GM21576 (cell line): Measurements from ENCODE around the gene PHPT1.

Experiments used
- ATAC-seq: cut with Tn5 transposase; IDR thresholded peaks from one replicate; pipeline ENCODE4 v1.9.1; 2021; ENCODE audit warnings: mild to moderate bottlenecking, moderate library complexity; ENCODE audit not compliant: unreplicated experiment

Gene PHPT1

GRCh38 chr9:136847826-136848392, 1.3 kb upstream of the PHPT1 start:
- ATAC-seq: no peak

GRCh38 chr9:136848393-136849037, 694 bp upstream of the PHPT1 start:
- ATAC-seq: no peak

GRCh38 chr9:136849960-136850865, 1.0 kb downstream of the PHPT1 start:
- no peak for ATAC-seq

DNA sequence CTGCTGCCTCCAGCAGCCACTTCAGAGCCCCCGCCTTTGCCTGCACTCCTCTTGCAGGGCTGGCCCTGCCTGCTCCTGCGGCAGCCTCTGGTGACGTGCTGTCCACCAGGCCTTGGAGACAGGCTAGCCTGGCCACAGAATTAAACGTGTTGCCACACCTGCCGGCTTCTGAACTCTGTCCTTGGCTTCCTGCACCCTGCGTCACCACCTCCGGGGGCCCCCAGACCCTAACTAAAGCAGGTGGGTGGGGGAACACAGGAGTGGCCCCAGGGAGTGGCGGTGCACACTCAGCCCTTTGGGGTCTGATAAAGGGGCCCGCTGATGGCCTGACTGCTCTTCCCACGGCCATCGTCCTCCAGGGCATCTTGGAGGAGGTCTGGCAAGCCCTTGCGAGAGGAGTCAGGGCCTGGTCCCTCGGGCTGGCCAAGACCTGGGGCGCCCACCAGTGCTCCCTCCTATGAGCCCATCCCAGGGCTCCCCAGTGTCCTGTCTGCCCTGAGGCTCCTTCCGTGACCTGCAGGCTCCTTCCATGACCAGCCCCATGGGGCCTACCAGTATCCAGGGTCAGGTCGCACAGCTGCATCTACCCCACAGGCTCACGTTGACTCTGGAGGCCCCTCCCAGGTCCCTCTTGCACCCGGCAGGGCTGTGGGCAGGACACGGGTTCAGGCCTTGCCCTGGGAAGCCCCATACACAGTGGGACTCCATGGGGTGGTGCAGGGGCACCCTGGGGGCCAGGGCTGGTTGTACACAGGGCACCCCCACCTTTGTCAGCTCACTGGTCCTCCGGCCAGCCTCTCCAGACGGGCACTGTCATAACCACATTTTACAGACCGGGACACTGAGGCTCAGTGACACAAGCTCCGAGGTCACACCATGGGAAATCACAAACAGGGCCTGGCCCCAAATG, 1.9 kb downstream of the PHPT1 start:
- no peak for ATAC-seq

DNA sequence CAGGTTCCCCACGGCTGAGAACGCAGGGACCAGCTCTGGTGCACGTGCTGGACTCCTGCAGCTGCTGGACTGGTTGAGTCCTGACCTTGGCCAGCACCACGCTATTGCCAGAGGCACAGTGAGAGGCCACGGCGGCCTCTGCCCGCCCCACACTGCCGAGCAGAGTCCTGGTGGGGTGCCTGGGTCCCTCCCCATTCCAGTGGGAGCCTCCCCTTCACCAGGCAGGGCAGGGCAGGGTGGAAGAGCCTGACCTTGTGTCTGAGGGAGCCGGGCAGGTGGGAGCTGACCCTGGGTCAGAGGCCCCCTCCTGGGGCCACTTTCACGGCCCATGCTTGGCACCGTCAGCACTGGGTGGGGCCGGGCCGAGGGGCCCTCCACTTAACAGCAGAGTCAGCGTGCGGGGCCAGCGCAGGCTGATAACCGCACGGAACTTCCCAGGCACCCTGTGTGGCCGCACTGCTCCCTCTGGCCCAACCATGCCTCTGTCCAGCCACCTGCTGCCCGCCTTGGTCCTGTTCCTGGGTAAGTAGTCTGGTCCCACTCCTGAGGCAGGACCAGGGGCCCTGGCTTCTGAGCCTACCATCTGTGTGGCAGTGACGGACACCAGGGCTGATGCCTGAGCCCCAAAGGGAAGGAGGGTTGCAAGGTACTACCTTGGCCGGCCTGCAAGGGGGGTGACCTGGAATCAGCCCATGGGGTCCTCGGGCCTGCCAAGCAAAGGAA, 2.9 kb downstream of the PHPT1 start, which contains the start of gene MAMDC4:
Gene MAMDC4, plus strand, starts transcription at position 406 of the 723 bp plus-strand sequence. Its CDS starts 71 bp downstream, at position 477.
- no peak for ATAC-seq

DNA sequence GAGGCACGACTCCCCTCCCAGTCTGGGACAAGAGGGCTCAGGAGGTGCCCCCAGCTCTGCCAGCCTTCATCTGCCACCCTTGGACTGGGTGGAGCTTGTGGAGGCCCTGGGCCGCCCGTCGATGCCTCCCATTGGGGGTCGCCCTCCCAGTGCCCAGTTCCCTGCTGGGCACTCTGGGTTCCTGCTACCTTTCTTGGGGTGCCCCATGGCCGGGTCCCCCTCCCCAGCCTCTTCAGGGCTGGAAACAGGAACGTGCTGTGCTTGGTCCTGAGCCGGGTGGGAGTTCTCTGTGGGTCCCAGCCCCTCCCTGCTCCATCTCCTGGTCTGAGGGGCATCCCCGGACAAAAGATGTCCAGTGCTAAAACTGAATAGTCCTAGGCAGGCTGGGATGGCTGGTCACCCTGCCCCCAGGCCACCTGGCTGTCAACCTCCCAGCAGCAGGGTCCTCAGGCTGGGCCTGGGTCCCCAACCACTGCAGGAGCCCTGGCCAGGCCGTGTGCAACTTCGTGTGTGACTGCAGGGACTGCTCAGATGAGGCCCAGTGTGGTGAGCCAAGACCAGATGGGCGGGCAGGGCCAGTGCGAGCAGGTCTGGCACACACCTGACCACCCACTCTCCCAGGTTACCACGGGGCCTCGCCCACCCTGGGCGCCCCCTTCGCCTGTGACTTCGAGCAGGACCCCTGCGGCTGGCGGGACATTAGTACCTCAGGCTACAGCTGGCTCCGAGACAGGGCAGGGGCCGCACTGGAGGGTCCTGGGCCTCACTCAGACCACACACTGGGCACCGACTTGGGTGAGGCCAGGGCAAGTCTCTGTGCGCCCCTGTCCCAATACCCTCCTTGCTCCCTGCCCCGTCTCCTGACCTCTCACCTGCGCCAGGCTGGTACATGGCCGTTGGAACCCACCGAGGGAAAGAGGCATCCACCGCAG, 3.7 kb downstream of the PHPT1 start:
- ATAC-seq: no peak

GRCh38 chr9:136853596-136854112, 4.4 kb downstream of the PHPT1 start:
- ATAC-seq: no peak

DNA sequence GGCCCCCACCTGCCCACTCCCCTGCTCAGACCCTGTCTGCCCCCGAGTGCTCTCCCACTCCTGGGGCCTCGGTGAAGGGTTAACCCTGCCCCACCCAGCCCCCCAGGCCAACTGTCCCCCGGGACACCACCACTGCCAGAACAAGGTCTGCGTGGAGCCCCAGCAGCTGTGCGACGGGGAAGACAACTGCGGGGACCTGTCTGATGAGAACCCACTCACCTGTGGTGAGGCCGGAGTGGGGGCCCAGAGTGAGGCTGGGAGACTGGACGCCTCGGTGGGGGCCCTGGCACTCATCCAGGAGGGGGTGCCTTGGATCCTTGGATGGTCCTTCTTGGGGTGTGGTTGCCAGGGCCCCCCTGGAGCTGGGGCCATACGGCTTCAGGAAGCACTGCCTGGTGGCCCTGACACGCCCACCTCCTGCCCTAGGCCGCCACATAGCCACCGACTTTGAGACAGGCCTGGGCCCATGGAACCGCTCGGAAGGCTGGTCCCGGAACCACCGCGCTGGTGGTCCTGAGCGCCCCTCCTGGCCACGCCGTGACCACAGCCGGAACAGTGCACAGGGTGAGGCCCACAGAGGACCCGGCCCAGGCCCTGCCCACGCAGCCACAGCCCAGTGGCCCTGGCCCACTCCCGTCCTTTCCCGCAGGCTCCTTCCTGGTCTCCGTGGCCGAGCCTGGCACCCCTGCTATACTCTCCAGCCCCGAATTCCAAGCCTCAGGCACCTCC, 5.1 kb downstream of the PHPT1 start:
- ATAC-seq: no peak

- ATAC-seq: no peak
Measured at GRCh38 chr9:136854842-136855460, 5.7 kb downstream of the PHPT1 start.

- ATAC-seq: no peak
Measured at GRCh38 chr9:136855461-136856078, 6.4 kb downstream of the PHPT1 start.

- no peak for ATAC-seq
Measured at GRCh38 chr9:136856079-136856476, 6.9 kb downstream of the PHPT1 start.

- ATAC-seq: no peak
Measured at GRCh38 chr9:136856541-136857141, 7.4 kb downstream of the PHPT1 start.

DNA sequence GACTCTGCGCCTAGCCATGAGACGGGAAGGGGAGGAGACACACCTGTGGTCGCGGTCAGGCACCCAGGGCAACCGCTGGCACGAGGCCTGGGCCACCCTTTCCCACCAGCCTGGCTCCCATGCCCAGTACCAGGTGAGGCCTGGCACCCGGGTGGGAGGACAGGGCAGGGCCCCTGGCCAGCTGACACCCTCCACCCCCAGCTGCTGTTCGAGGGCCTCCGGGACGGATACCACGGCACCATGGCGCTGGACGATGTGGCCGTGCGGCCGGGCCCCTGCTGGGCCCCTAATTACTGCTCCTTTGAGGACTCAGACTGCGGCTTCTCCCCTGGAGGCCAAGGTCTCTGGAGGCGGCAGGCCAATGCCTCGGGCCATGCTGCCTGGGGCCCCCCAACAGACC, 8.0 kb downstream of the PHPT1 start:
- no peak for ATAC-seq

DNA sequence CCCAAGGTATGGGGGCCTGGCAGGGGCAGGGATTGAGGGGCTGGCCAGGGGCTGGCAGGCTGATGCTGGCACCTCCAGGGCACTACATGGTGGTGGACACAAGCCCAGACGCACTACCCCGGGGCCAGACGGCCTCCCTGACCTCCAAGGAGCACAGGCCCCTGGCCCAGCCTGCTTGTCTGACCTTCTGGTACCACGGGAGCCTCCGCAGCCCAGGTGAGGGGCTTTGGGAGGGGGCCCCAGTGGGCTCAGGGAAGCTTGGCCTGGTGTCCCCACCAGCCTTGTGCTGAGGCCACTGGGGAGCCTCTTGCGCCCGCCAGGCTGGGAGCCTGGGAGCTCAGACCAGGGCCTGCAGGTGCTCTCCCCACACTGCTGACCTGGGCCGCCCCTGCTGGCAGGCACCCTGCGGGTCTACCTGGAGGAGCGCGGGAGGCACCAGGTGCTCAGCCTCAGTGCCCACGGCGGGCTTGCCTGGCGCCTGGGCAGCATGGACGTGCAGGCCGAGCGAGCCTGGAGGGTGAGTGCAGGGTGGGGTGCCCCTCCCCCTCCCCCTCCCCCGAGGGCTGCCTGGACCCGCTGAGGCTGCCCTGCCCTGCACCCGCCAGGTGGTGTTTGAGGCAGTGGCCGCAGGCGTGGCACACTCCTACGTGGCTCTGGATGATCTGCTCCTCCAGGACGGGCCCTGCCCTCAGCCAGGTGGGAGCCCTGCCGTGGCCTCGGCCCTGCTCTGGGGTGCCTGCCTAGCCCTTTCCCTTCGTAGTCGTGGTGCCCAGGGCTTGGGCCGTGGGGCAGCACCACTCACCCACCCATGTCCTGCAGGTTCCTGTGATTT, 8.6 kb downstream of the PHPT1 start:
- no peak for ATAC-seq

DNA sequence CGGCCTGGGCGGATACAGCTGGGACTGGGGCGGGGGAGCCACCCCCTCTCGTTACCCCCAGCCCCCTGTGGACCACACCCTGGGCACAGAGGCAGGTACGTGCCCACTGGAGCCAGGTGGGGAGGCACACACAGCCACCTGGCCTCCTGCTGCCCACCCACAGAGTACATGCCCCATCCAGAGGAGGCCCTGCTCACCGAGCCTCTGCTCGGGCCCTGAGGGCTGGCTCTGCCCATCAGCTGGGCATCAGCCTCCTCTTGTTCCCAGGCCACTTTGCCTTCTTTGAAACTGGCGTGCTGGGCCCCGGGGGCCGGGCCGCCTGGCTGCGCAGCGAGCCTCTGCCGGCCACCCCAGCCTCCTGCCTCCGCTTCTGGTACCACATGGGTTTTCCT, 9.2 kb downstream of the PHPT1 start:
- ATAC-seq: no peak
